Rectal smooth muscle tissue (tissue), 1 donor: Measurements from ENCODE around the gene NDRG3.

ENCODE experiments used
- H3K27ac ChIP-seq: one replicate; pipeline ENCODE4 v1.7.0; 2013; ENCODE audit warnings: low read depth, low read length, inconsistent platforms
- H3K27me3 ChIP-seq: one replicate; pipeline ENCODE4 v1.7.0; 2013; ENCODE audit warnings: low read length; ENCODE audit not compliant: control insufficient read depth, insufficient read depth
- H3K36me3 ChIP-seq: one replicate; pipeline ENCODE4 v1.7.0; 2013; ENCODE audit warnings: low read length; ENCODE audit not compliant: control insufficient read depth, insufficient read depth
- H3K4me1 ChIP-seq: one replicate; pipeline ENCODE4 v1.7.0; 2013; ENCODE audit warnings: low read length; ENCODE audit not compliant: control insufficient read depth, insufficient read depth
- H3K4me3 ChIP-seq: one replicate; pipeline ENCODE4 v1.7.0; 2013; ENCODE audit warnings: low read length
- H3K9ac ChIP-seq: one replicate; pipeline ENCODE4 v1.7.0; 2013; ENCODE audit warnings: low read length

NDRG3 gene

DNA sequence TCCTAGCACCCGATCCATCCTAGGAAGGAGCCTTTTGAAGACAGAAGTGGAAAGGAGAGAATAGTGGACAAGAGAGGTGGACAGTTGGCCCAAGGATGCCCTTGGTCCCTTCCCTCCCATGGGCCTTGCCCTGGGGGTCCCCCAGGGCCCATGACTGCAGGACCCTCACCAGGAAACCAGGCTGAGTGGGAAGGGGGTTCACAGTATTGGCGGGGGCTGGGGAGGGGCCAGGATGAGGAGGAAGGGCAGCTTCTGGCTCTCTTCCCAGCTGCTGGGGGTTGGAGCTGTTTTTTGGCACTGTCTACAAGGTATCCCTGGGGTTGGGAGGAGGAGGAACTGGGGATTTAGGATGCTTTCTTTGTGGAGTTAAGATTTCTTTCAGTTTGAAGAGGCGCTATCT is 31.7 kb upstream of the NDRG3 start:
- Histone ChIP-seq H3K4me1 (no peaks in the 10 kb centered on the region), H3K27ac (no peak overlapping the region), H3K9ac (no peak overlapping the region), H3K4me3 (no peak overlapping the region), H3K36me3 (no peaks in the 10 kb centered on the region), H3K27me3 (no peaks in the 10 kb centered on the region)

DNA sequence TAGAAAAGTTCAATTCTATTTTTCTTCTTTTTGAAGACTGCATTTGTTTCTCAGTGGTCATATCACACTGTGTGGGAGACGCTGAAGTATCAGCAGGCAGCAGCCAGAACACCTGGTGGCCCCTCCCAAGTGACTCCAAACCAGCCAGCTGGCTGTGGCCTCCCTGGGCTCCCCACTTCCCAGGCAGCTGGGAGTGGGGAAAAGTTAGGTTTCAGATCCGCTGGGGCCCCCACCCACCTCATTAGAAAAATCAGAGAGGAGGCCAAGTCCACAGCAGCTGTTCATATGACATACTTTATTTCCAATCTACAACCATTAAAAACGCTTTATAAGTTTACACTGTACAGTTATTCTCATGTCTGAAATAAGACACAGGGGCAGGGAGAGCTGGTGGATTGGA is 31.3 kb upstream of the NDRG3 start:
- no peaks in the 10 kb centered on the region for H3K27me3 ChIP-seq
- H3K36me3 ChIP-seq: no peaks in the 10 kb centered on the region
- no peak overlapping the region for H3K27ac ChIP-seq
- H3K4me3 ChIP-seq: no peak overlapping the region
- H3K4me1 ChIP-seq: no peaks in the 10 kb centered on the region
- H3K9ac ChIP-seq: no peak overlapping the region

DNA sequence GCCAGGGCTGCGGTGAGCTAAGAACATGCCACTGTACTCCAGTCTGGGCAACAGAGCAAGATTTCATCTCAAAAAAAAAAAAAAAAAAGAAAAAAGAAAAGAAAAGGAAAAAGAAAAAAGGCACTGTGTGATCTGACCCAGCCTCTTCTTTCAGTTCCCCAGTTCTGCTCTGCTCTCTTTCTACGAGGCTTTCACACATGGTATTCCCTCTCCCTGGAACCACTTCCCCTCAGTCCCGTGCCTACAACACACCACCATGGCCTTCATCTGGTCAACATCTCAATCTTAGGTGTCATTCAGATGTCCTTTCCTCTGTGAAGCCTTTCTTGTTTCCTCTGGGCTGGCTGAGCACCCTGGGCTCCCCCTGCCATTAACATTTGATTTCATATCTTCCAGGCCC is 29.9 kb upstream of the NDRG3 start:
- Histone ChIP-seq H3K4me3 (no peak overlapping the region), H3K27me3 (no peaks in the 10 kb centered on the region), H3K36me3 (no peaks in the 10 kb centered on the region), H3K27ac (no peak overlapping the region), H3K4me1 (no peaks in the 10 kb centered on the region), H3K9ac (no peak overlapping the region)

DNA sequence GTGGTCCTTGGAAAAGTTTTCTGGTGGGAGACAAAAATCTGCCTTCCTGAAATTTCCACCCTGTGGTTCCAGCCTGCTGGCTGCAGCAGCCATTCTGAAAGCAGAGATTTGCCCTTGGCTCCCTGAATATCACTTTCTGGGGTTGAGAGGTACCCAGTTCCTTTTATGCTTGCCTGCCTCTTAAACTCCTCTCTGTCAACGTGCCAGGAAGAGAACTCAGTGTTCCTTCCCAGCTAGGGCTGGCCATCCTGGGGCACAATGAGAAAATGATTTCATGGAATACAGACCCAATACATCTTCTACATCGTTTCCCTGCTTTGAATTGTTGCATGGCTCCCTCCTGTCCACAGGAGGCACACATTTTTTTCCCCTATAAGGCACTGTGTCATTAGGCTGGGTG is 29.3 kb upstream of the NDRG3 start:
- Histone ChIP-seq H3K27ac (no peak overlapping the region), H3K9ac (no peak overlapping the region), H3K27me3 (no peaks in the 10 kb centered on the region), H3K36me3 (no peaks in the 10 kb centered on the region), H3K4me1 (no peaks in the 10 kb centered on the region), H3K4me3 (no peak overlapping the region)

DNA sequence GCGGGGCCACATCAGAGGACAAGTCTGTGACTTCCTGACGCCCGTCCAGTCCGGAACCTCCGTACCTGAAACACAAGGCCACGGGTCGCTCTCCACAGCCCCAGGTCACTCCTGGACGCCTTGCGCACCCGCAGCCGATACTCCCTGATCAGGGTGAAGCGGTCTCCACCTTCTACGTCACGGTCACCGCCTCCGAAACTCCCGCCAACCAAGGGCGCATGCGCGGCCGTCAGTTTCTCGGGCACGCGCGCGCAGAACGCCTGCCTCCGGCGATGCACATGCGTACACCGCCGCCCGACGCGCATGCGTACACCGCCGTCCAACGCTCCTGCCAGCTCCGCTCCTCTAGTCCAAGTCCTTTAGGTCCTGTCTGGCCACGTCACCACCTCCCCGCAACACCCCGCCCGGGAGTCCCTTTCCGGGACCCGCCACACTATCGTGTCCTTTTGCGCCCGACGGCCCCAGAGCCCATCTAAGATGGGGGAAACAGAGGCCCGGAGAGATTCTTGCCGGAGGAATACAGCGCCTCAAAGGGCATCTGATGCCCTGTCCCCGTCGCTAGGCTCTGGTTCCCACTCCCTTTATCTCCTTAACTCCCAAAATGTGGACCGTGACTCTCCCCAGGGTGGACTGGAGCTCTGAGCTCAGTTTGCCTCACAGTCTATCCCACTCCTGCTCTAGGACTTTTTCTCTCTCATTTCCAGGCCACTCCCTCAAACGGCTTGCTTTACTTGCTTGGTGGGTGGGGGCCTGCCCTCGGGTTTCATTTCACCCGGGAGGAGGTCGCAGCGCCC is 27.9 kb upstream of the NDRG3 start, which contains the start of gene DSN1:
Gene DSN1 (minus strand): TSS at position 167 of the 794 bp plus-strand sequence. CDS start 2,305 bp downstream, outside the sequence.
- Histone ChIP-seq H3K9ac (peak within 1 kb of the TSS; percentile 96), H3K4me3 (peak within 1 kb of the TSS; percentile 94), H3K27me3 (no peaks in the 10 kb centered on the region), H3K4me1 (no peaks in the 10 kb centered on the region), H3K27ac (peak within 1 kb of the TSS; percentile 98), H3K36me3 (no peaks in the 10 kb centered on the region)

DNA sequence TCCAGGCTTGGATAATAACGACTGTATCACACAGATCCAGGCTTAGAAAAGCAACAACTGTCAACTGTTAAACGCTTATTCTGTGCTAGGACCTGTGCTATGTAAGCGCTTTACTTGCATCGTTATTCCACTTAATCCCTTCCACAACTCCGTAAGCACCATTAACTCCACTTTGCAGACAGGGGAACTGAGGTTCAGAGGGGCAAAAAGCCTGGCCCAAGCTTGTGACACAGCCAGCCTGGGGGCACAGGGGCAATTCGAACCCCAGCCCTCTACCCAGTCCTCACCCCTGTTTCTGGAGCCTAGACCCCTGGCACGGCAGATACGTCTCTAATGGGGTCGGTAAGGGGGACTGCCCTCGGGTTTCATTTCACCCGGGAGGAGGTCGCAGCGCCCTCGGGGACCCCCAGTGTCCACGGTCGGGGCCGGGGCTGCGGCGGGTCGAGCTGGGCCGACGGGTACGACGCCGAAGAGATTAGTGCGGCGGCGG is 27.3 kb upstream of the NDRG3 start:
- peak overlapping the region; percentile 94 for H3K4me3 ChIP-seq
- H3K27ac ChIP-seq: peak overlapping the region; percentile 40

DNA sequence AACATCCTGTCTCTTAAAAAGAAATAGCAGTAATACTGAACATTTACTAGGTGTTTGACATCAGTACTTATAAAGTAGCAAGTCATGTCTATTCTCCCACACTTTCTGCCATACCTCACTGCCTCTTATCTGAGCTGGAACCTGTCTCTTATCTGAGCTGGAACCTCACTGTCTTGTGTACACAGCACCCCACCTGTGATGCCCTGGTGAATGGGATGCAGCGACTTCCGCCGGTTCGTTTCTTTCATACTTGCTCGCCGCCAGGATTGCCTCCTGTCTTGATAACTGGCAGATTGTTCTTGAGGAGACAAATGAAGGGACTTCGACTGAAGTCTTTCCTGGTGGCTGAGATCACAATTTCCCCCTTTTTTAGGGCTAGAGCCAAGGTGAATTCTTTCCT is 24.8 kb upstream of the NDRG3 start:
- H3K4me1 ChIP-seq: no peaks in the 10 kb centered on the region
- H3K36me3 ChIP-seq: no peaks in the 10 kb centered on the region
- no peak overlapping the region for H3K9ac ChIP-seq
- H3K27me3 ChIP-seq: no peaks in the 10 kb centered on the region
- H3K4me3 ChIP-seq: no peak overlapping the region
- no peak overlapping the region for H3K27ac ChIP-seq

More for the DNA sequence above, 27.3 kb upstream of the NDRG3 start:
- H3K36me3 ChIP-seq: no peaks in the 10 kb centered on the region
- H3K4me1 ChIP-seq: no peaks in the 10 kb centered on the region
- H3K27me3 ChIP-seq: no peaks in the 10 kb centered on the region
- peak overlapping the region; percentile 88 for H3K9ac ChIP-seq

DNA sequence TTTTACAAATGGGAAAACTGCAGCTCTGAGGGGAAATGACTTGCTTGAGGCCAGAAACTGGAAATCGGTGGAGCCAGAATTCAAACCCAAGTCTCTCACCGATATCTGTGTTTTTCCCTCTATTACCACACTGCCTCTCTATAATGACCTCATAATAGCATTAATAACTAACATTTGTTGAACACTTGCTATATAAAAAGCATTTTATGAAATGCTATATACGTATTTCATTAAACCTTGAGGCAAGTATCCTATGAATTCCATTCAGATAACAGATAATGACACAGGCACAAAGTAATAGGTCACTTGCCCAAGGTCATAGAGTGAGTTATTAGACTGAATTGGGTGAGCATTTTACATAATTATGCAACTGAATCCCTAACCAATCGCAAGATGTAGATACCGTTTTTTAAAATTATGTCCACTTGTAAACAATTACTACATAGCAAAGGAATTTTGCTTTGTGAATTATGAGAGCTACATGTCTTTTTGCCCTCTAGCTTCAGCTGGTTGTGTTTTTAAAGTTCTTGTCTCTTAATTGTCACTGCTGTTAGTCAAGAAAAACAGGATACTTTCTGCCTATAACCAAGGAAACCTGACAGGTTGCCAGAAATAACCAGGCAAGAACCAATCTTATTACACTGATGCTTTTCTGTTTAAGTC is 23.0 kb upstream of the NDRG3 start:
- H3K27me3 ChIP-seq: no peaks in the 10 kb centered on the region
- H3K4me3 ChIP-seq: no peak overlapping the region
- no peak overlapping the region for H3K9ac ChIP-seq
- no peak overlapping the region for H3K27ac ChIP-seq
- H3K4me1 ChIP-seq: no peaks in the 10 kb centered on the region
- H3K36me3 ChIP-seq: no peaks in the 10 kb centered on the region

DNA sequence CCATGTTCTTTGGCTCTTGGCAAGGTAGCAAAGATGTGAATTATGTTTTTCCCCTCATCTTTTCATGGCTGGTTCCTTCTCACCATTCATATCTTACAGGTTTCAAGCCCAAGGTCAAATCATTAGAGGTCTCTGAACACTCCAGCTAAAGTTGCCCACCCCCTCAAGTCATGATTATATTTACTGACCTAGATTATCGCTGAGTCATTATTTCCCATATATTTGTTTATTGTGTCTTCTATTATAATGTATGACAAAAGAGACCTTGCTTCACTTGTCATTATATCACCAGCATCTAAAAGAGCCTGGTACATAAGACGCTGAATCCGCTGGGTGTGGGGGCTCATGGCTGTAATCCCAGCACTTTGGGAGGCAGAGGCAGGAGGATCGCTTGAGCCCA is 15.2 kb upstream of the NDRG3 start:
- Histone ChIP-seq H3K27ac (no peak overlapping the region), H3K4me3 (no peak overlapping the region), H3K9ac (no peak overlapping the region), H3K4me1 (no peaks in the 10 kb centered on the region), H3K27me3 (no peaks in the 10 kb centered on the region), H3K36me3 (no peaks in the 10 kb centered on the region)

DNA sequence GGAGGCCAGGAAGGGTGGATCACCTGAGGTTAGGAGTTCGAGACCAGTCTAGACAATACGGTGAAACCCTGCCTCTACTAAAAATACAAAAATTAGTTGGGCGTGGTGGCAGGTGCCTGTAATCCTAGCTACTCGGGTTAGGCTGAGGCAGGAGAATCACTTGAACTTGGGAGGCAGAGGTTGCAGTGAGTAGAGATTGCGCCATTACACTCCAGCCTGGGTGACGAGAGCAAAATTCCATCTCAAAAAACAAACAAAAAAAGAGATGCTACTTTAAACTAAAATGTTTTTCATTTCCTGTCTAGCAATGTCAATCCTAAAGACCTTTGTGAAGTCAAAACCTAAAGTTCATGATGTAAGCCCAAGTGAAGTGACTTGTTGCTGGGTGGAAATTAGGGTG is 14.8 kb upstream of the NDRG3 start:
- Histone ChIP-seq H3K27me3 (no peaks in the 10 kb centered on the region), H3K36me3 (no peaks in the 10 kb centered on the region), H3K4me3 (no peak overlapping the region), H3K27ac (no peak overlapping the region), H3K9ac (no peak overlapping the region), H3K4me1 (no peaks in the 10 kb centered on the region)

DNA sequence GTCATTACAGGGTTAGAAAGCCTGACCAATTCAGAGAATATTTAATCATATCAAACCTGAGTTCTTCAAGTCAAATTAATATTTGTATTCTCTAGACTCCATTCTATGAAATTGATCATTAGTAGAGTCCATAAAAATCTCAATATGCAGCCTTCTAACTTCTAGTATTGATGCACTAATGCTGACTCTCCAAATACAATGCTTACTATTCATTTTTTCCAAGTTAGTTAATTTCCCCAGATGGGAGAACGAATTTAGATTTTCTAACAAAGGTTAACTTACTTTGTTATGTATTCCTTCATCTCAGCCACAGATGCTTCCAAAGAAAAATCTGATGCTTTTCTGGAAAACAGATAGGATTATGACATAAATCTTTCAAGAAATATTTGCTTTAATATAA is 12.4 kb upstream of the NDRG3 start:
- no peak overlapping the region for H3K4me3 ChIP-seq
- H3K36me3 ChIP-seq: no peaks in the 10 kb centered on the region
- no peaks in the 10 kb centered on the region for H3K27me3 ChIP-seq
- H3K27ac ChIP-seq: no peak overlapping the region
- no peaks in the 10 kb centered on the region for H3K4me1 ChIP-seq
- no peak overlapping the region for H3K9ac ChIP-seq

DNA sequence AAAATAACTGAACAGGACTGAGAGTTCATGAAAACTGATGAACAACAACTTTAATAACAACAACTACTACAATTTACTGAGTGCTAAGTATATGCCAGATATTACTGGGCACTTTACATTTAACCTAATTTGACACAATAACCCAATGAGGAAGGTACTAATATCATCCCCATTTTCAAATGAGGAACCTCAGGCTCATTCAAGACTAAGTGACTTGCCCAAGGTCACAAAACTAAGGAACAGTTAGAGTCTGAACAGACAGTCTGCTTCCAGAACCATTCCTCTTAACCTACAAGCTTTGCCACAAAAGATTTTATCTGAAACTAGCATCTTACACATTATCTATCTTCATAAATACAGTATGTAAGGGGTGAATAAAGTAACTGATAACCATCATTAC is 10.6 kb upstream of the NDRG3 start:
- Histone ChIP-seq H3K4me3 (no peak overlapping the region), H3K36me3 (peaks cover 5% of the 10 kb centered on the region), H3K27me3 (no peaks in the 10 kb centered on the region), H3K27ac (no peak overlapping the region), H3K9ac (no peak overlapping the region), H3K4me1 (peaks cover 3% of the 10 kb centered on the region)
